DOHH2 (cell line): ENCODE measurements around the gene YDJC.

Experiments used
- CTCF ChIP-seq: fragments of 200-600 bp; sonication (generic); IDR thresholded peaks from one replicate; pipeline ENCODE4 v1.5.1; 2014; ENCODE audit warnings: antibody characterized with exemption, mild to moderate bottlenecking, low read depth, low read length; ENCODE audit not compliant: poor library complexity, severe bottlenecking
- EZH2phosphoT487 ChIP-seq: fragments of 200-600 bp; sonication (generic); IDR thresholded peaks from 2 replicates; pipeline ENCODE4 v1.6.1; 2017; ENCODE audit warnings: borderline replicate concordance, mild to moderate bottlenecking, antibody characterized with exemption, low read length, moderate library complexity, mixed read lengths

- TF ChIP-seq CTCF (no peak), EZH2phosphoT487 (no peak)
Observed at GRCh38 chr22:21589396-21589795, 40.4 kb downstream of the YDJC start.
